NCI-H226 (cell line): Measurements from ENCODE around the gene SLC35F3.

ENCODE experiments used
- DNase-seq: peaks from one replicate; pipeline ENCODE4 v3.0.0-alpha.2; 2015

SLC35F3 gene

DNA sequence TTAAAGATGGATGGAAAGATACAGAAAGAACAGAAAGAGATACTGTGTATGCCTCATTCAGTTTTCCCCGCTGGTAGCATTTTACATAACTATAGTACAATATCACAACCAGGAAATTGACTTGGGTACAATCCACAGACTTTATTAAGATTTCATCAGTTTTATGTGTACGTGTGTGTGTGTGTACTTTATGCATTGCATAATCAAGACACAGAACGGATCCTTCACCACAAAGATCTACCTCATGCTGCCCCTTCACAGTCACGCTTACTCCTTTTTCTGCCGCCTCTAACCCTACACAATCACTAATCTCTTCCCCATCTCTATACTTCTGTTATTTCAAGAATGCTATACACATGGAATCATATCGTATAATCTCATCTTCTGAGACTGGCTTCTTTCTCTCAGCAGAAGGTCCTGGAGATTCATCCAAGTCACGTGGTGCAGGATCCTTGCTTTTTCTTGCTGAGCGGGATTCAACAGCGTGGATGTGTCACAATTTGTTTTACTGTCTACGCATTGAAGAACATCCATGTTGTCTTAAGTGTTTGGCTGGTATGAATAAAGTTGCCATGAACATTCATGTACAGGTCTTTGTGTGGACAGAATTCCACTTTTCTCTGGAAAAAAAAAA is 76.7 kb downstream of the SLC35F3 start:
- DNase-seq: no peak

DNA sequence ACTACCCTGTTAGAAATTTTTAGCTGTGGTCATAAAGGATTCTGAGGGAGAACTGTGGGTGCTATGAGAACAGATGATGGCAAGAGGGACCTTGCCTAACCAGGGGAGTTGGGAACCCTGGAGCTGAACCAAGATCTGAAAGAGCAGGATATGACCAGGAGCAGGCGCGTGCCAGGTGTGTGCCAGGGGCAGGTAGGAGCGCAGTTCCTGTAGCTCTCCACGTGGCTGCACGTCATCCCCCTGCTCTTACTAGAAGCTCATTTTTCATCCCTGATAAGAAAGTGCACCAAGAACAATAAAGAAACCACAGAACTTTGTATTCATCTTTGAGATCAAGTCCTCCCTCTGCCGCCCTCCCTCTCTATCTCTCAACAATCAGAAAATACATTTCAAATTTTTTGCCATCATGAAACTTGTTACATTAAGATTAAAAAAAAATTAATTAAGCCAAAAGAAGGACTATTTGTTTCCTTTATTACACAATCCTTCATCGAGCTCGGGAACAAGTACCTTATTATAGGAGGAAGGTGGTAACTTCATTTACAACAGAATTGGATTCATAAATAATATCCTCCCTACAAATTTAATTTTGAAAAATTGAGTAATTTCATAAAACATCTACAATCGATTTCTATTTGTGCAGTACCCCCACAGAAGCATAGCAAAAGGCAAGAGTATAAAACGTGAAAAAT is 78.5 kb downstream of the SLC35F3 start:
- DNase-seq: no peak

DNA sequence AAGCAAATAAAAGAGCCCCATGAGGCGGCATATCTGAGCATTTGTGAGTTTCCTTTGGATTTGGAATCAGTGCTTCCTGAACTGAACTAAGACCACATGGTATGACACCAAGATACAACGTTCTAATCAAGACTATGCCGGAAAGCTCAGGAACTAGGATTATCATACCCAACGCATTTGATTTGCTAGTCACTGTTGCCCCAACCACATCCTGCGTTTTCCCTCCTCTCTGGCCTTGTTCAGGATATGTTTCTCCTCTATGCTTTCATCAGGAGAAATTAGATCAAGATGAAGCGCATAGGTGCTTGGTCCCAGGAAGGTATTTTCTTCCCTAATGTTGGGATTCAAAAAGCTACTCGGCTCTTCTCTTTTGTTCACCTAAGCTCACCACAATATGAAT is 79.3 kb downstream of the SLC35F3 start:
- DNase-seq: no peak

DNA sequence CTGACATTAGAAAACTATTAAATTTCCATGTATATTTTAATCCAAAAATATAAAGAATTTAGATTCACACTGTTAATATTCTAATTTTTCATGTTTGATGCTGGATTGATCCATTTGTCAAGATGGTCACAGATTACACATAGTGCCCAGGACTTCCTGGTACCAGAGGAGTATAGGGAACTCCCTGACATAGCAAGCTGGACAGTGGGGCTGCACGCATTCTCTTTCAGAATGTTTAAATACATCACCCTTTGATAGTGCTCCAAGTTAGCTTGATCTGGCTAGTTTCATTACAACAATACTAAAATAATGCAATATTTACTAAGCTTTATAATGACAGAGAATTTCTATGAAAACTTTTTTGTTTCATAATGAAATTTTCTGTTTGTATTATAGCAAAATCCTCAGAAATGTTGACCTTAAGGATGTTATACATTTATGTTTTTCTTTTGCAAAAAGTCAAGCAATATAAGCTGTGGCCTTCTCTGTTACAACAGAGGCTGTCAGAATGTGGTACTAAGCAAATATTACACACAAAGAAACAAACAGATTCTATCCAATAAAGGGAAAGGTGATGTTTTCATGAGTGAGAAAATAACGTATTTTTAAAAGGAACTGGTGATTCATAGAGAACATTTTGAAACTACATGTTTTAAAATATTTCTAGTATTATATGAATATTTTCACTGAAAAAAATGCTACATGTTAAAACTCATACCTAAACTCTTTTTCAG is 84.7 kb downstream of the SLC35F3 start:
- no peak for DNase-seq

DNA sequence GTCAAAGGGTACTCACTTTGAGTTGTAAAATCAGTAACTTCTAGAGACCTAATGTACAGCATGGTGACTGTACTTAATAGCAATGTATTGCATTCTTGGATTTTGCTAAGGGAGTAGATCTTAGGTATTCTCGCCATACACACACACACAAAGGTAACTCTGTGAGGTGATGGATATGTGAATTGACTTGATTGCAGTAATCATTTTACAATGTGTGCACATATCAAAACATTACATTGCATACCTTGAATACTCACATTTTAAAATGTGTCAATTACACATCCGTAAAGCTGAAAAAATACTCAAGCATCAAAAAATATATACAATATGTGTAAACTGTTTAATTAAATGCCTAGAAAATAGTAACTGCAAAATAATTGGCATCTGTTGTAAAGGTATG is 86.0 kb downstream of the SLC35F3 start:
- no peak for DNase-seq

DNA sequence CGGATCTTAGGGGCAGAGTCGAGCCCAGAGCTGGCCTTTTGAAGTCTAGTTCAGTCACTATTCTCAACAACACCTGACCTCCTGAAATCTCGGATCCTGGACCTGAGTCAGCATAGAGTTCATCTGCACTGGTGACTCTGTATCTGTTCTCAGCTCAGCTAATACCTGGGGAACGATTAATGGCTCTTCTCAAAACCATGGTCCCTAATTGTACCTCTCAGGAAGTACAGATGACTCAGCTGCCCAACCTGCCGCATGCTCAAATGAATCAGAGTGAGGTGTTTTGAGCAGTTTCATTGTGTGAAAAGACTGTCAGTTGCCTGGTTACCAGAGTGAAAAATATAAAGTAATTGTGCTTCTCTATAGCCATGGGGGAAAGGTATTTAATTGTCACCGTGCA is 89.2 kb downstream of the SLC35F3 start:
- peak; percentile 23 for DNase-seq

DNA sequence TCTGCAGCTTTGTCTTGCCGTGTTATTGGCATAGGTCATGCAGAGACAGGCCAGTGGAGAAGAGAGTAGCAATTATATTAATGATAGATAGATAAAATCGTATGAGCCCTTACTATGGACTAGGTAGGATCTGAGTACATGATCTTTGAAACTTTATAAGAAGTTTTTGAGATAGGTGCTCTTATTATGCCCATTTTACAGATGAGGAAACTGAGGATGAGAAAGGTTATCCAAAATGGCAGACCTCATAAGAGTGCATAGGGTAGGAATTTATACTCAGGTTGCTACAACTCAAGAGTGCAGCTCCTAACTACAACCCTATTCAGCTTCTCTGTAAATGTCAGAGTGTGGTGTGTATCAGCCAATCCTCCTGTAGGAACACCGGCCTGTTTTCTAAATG is 89.6 kb downstream of the SLC35F3 start:
- DNase-seq: no peak

DNA sequence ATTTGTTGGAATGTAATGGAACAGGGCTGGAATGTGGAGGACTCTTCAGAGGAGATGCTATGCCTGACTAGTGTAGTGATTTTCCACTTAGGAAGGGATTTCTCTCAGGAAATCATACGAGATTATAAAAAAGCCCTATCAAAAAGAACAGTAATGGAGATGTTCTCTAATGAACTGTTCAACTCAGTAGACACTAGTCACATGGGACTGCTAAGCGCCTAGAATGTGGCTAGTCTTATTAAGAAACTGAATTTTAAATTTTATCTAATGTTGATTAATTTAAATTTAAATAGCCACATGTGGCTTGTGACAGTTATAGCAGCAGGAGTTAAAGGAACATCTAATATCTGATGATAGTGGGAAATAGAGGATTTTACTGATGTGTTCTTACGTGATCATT is 94.0 kb downstream of the SLC35F3 start:
- DNase-seq: no peak

DNA sequence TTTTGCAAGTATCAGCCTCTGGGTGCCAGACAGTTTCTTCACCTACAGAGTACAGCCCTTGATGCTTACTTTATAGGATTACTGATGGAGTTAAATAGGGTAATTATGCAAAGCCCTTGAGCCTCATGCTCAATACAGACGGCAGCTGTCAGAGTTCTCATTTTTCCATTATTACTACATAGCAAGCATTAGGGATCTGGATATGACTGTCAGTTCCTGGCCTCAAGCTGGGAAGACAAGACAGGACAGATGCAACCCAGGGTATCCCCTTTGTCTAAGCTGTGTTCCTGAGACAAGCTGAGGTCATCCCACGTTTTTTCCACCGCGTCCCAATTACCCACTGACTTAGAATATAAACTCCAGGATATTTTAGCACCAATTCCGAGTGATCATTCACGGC is 94.4 kb downstream of the SLC35F3 start:
- no peak for DNase-seq

DNA sequence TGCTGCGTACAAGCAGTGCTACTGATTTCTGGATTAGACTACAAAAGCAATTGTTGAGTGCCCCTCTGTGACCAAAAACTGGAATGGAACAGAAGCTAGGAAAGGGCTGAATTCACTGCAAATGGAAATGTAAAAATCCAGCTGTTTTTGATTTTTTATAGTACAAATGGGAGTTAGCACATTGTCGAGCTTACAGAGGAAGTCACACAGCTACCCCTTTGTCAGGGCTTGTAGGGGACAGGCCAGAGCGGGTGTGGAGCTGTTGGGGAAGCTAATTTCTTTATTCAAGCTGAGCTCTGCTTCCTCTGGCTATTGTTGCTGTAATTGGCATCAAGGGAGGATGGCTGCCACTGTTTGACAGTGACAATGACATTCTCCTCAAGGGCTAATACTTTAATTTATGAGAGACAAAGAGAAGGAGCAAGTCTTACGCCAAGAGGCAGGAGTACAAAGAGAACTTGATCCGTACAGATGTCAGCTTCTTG is 96.1 kb downstream of the SLC35F3 start:
- DNase-seq: no peak

DNA sequence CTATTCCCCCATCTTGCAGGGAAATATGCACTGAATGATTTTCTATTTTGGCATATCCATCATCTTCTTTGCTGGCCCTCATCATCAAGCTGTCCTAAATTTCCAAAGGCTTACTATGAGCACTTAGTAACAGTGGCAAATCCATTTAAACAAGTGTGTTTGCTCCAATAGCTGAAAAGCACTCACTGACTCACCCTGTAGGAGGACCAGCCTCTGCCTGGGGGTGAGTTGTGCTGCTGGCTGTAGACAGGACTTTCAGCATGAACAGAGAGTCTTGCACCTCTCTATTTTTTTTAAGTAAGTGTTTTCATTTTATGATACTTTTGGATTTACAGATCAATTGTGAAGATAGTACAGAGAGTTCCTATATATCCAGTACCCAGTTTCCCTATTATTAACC is 97.3 kb downstream of the SLC35F3 start:
- DNase-seq: peak; percentile 22

DNA sequence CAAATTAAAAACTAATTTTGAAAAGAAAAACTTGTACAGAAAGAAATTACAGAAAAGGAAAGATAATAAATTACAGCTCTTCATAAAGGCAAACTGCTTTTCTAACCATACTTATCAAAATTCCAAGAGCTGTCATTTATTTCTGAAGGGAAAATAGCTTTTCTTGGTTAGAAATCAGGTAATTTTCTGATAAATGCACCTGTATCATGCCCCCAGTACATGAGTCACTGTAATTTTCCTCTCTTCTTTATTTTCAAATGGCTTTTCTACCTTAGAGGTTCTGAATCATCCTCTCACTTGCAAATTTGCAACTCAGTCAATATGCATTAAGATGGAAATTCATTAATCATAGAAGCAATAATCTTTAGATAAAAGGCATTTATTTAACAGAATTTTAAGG is 100.1 kb downstream of the SLC35F3 start:
- DNase-seq: no peak

DNA sequence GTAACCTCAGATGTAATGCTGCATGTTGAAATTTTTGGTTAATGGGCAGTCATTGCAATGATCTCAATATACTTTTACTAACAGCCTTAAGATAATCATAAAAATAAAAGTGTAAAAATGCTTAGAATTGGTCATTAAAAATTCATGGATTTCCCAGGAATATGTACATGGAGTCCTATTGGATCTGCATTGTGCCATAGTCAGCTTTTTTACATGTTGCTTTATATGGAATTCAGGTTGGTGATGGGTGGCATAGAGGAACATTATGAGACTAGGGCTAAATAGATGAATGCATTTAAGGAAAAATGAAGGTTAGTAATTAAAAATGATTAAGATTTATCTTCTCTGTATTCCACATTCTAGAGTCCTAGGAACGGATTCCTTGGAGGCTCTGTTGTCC is 103.2 kb downstream of the SLC35F3 start:
- DNase-seq: no peak

DNA sequence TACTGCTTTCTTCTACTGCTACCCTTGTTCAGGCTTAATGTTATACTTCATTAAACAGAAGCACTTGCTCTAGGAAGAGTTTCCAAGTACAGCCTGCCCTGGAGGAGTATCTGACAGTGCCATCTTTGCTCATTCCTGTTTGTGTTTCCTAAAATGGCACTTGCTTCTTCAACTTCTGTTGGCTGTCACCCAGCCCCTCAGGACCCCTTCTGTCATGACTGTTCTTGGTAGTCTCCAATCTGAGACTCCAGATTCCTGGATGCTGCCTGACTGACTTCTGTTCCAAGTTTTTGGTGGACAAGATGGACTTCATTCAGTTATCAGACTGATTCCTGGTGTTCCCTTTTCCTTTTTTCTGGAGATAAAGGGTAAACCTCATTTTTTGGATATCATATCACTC is 104.1 kb downstream of the SLC35F3 start:
- no peak for DNase-seq

DNA sequence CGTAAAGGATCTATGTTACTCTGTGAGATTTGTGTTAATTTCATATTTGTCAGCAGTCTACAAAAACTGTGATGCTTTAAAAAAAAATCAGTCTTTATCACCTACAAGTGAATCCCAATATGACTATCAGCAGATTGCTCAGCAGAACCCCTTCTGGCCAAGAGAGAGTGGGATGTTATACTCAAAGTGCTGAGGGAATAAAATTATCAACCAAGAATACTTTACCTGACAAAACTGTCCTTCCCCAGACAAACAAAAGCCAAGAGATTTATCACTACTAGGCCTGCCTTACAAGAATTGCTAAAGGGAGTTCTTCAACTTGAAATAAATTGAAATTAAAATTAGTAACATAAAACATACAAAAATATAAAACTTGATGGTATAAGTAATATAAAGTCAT is 105.2 kb downstream of the SLC35F3 start:
- DNase-seq: no peak

DNA sequence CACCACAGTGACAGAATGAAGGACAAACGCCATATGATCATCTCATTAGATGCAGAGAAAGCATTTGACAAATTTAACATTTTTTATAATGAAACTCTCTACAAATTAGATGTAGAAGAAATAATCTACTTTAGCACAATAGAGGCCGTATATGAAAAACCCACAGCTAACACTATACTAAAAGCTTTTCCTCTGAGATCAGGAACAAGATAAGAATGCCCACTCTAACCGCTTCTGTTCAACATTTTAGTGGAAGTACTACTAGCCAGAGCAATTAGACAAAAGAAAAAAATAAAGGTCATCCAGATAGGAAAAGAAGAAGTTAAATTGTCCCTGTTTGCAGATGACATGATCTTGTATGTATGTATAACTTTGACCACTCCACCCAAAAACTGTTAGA is 109.7 kb downstream of the SLC35F3 start:
- no peak for DNase-seq

DNA sequence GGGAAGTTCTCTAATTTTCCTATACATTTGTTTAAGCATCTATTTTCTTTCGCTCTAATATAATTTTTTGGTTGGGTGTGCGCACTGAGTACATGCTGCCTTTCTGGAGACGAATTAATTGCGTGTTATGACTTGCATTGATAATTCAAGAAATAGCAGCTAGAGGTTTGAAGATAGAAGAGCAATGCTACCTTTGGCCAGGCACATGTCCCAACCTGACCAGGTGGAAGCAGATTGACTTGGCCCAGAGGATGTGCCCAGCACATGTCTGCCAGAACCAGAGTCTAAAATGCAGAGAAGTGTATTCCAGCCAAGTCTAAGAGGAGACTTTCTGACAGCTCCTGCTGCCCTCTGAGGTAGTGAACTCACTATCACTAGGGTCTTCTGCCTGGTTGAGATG is 114.3 kb downstream of the SLC35F3 start:
- DNase-seq: no peak

DNA sequence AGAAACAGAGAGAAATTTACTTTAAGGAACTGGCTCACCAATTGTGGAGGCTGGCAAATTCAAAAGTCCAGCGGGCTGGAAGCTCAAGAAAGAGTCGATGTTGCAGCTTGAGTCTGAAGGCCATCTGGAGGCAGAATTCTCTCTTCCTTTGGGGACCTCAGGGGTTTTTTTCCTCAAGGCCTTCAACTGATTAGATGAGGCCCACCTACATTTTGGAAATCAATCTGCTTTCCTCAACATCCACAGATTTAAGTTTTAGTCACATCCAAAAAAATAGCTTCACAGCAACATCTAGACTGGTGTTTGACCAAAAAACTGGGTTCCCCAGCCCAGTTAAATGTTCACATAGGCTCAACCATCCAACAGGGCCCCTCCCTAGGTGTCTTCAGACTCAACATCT is 114.9 kb downstream of the SLC35F3 start:
- no peak for DNase-seq

DNA sequence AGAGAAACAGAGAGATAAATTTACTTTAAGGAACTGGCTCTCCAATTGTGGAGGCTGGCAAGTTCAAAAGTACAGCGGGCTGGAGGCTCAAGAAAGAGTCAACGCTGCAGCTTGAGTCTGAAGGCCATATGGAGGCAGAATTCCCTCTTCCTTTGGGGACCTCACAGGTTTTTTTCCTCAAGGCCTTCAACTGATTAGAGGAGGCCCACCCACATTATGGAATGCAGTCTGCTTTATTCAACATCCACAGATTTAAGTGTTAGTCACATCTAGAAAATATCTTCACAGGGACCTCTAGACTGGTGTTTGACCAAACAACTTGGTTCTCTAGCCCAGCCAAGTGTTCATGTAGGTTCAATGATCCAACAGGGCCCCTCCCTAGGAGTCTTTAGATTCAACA is 117.8 kb downstream of the SLC35F3 start:
- DNase-seq: no peak

DNA sequence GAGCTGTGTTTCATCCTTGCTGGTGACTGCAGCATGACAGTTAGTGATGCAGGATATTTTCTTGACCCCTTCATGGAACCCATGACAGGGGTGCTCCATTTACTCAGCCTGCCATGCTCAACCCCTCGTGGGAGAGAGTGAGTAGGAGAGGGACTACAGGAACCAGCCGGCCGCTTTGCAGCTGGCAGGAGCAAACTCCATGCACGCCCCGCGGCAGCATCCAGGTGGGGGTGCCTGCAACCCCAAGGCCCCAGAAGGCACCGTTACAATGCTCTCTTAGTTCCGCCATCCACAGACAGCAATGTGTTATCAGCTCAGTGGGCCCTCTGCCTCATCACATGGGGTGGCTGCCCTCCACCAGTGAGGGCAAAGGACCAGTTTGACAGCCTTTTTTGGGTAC is 135.1 kb downstream of the SLC35F3 start:
- DNase-seq: no peak

DNA sequence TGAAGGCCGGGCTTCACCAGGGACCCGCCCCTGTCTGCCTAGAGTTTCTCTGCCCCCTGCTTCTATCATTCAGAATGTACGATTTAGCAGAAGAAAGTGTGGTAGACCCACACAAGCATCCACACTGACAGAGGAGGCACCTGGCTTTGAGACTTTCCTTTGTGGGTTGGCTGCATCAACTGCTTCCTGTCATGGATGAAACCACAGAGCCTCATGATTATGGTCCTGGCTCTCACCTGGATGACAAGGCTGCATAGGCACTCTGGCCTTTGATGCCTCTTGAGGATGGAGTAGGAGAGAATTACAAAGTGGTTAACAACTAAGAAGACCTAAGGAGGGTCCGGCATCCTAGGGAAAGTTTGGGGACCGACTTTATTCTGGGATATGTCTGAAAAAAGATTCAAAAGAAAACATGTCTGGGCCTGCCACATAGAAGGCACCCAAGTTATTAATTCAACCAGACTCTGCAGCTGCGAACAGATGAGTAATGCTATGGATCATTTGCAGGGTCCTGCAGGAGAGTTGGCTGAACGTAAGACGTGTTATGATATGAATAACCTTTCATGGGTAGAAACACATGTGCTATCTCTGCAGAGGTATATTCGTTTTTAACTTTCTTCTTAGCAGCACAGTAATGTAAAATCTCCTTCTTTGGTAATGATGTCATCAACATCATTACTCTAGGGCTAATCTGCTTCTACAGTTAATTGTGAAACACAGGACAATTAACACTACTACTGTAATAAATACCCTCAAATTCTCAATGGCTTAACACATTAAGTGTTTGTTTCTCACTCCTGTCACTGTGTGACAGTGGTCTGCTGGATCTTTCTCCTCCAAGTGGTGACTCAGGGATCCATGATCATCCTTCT is 136.2 kb downstream of the SLC35F3 start:
- no peak for DNase-seq

DNA sequence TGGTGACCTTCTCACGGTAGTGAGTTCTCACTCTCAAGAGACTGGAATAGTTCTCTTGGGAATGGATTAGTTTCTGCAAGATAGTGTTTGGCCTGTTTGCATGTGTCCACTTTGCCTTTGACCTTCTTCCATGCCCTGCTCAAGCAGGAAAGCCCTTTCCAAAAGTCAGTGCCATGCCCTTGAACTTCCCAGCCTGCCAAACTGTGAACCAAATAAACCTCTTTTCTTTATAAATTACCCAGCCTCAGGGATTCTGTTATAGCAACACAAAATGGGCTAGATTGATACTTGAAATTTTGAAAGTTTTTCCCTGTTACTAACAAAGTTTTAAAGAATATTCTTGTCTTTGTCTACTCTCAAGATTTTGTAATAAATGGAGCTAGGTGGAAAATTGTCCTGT is 139.6 kb downstream of the SLC35F3 start:
- DNase-seq: no peak

DNA sequence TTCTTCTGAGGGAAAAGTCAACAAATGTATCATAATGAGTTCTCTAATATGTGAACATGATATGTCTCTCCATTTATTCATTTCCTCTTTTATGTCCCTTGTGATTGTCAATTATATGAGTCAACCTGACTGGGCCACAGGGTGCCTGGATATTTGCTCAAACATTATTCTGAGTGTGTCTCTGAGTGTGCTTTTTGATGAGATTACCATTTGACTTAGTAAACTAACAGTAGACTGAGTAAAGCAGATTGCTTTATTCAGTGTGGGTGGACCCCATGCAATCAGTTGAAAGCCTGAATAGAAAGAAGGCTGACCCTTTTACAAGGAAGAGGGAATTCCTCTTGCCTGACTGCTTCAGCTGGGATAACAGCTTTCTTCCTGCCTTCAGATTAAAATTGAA is 142.6 kb downstream of the SLC35F3 start:
- no peak for DNase-seq
